ENCODE results near the gene CYB561. TPM values are rescaled to one million over a fixed set of nuclear protein-coding genes. Genes with fewer than 3 reads are reported as not detected.
"Not testable (repeated sequence)": the region's sequence is repeated elsewhere in the genome, so short reads cannot be mapped to it uniquely, and the experiment has no call there.

The CYB561 gene
- total RNA-seq, 1 experiment from 2014 or later, result not detected

DNA sequence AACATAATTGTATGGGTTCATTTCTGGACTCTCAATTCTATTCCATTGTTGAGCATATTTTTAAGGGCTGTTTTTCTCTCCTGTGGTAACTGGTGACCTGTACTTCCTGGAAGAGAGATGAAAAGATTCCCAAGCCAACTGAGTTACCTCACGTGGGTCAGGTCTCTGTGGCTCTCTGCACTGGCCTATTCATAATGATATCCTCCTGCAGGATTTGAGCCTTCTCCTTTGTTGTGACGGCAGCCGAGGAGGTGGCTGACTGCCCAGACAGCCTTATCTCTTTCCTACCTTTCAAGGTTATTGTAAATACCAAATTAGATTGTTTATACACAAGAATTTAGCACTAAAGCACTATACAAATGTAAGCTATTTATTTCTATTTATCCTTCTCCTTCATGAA lies 28.1 kb upstream of the CYB561 start:
- no peaks in the 10 kb centered on the region for H3K9me3 ChIP-seq (replicated peaks)
- DNase-seq, result no peak
- 0 out of 2 replicates have a peak, but pooled peaks cover 2% of the 10 kb centered on the region for H3K4me1 ChIP-seq
- H3K27ac ChIP-seq, result no peak overlapping the region
- no peak overlapping the region for H3K4me3 ChIP-seq
- H3K36me3 ChIP-seq, result no peaks in the 10 kb centered on the region
- H3K27me3 ChIP-seq, result no peaks in the 10 kb centered on the region

DNA sequence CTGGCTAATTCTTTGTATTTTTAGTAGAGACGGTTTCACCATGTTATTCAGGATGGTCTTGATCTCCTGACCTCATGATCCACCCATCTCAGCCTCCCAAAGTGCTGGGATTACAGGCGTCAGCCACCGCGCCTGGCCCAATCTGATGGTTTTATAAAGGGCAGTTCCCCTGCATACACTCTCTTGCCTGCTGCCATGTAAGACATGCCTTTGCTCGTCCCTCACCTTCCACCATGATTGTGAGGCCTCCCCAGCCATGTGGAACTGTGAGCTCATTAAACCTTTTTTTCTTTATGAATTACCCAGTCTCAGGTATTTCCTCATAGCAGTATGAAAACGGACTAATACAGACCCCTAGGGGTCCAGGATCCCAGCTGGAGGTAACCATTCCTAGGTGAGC lies 22.0 kb upstream of the CYB561 start:
- H3K36me3 ChIP-seq; H3K9me3 ChIP-seq (replicated peaks); H3K4me1 ChIP-seq; H3K27me3 ChIP-seq; H3K4me3 ChIP-seq; DNase-seq; H3K27ac ChIP-seq: not testable (repeated sequence)

DNA sequence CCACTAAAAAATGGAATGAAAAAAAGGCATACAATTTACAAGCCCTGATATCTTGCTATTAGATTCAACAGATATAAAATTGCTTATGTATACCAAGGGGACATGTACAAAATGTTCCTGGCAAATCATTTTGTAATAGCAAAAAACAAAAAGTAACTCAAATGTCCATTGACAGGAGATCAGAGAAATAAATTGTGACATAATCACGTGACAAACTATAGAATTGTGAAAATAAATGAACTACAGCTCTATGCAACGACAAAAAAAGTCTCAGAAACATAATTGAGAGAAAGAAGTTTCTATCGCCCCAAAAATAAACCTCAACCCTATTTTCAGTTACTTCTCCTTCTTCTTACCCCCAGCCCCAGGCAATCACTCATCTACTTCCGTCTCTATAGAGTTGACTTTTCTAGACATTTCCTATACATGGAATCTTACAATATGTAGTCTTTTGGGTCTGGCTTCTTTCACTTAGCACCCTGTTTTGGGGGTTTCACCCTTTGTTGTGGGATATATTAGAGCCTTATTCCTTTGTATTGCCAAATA lies 18.7 kb upstream of the CYB561 start:
- no peak for DNase-seq
- Histone ChIP-seq H3K36me3 (no peaks in the 10 kb centered on the region), H3K9me3 (replicated peaks) (no peaks in the 10 kb centered on the region), H3K27ac (no peak overlapping the region), H3K4me1 (no peaks in the 10 kb centered on the region), H3K27me3 (no peaks in the 10 kb centered on the region), H3K4me3 (no peak overlapping the region)

DNA sequence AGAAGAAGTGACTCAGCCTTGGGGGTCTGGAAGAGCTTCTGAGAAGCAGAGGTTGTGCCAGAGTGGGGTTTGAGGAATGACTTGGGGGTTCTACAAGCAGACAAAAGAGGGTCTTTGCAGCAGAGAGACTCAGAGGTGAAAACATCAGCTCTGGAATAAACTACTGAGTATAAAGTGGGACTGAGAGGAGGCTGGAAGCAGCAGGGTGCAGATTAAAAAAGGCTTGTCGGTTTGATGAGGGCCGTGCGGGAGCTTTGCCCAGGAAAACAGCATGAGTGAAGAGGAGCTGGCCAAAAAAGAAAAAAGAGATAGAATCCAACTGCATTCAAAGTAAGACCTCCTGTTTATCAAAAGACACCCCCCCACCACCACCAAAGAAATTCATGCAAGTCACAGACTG lies 17.7 kb upstream of the CYB561 start:
- no peak overlapping the region for H3K4me3 ChIP-seq
- no peaks in the 10 kb centered on the region for H3K27me3 ChIP-seq
- no peak for DNase-seq

DNA sequence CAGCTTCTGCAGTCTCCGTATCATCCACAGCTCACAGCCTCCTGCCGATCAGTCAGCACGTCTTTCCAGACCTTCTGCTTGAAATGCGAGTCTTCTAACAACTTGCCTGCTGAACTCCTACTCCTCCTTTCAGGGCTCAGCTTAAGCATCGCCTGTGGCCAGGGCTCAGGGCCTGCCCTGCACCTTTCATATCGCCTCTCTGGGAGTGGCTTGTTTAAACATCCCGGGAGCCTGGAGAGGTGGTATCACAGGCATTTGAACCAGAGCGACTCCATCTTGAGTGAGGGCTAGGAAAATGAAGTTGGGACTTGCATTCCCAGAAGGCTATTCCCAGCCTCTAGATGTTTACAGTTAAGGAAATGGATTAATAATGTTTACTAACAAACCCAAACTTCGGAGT lies 13.9 kb upstream of the CYB561 start:
- Histone ChIP-seq H3K4me1 (peaks cover 7% of the 10 kb centered on the region), H3K9me3 (replicated peaks) (no peaks in the 10 kb centered on the region), H3K27me3 (no peaks in the 10 kb centered on the region), H3K4me3 (no peak overlapping the region), H3K36me3 (no peaks in the 10 kb centered on the region), H3K27ac (no peak overlapping the region)
- no peak for DNase-seq

More for the DNA sequence above, 17.7 kb upstream of the CYB561 start:
- Histone ChIP-seq H3K36me3 (no peaks in the 10 kb centered on the region), H3K27ac (no peak overlapping the region), H3K9me3 (replicated peaks) (no peaks in the 10 kb centered on the region), H3K4me1 (no peaks in the 10 kb centered on the region; the same call in 1 of the 2 replicates)

DNA sequence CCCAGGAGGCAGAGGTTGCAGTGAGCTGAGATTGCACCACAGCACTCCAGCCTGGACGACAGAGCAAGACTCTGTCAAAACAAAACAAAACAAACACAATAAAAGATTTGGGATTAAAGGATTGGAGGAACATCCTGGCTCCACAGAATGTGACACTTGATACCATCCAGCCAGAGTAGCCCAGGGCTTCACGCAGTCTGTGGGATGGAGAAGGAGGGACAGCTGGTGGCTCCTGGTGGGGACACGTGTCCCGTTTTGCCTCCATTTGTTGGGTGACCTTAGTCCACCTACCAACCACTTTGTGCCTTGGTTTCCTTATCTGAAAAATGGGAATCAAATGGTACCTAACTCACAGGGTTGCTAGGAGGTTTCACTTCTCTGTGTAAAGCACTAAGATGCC lies 12.4 kb upstream of the CYB561 start:
- Histone ChIP-seq H3K4me1 (peaks cover 7% of the 10 kb centered on the region), H3K27ac (no peak overlapping the region), H3K36me3 (no peaks in the 10 kb centered on the region), H3K9me3 (replicated peaks) (no peaks in the 10 kb centered on the region), H3K4me3 (no peak overlapping the region), H3K27me3 (no peaks in the 10 kb centered on the region)
- DNase-seq, result peak; percentile 50 to 75

DNA sequence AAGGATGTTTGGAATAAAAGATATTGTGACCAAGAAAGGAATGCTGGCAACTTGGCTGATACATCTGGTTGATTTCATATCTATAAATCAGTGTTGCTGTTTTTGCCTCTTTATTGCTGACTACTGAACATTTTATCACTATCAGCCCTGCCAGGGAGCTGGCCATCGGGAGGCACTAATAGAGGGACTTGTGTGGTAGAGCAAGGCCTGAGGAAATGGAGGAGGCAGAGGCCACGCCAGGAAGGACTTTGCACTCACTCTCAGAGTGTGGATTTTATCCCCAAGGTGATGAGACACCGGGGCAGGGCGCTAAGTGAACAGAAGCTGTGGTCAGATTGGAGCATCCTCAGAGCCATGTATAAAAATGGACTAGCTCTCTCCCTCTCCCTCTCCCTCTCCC lies 9.3 kb upstream of the CYB561 start:
- no peaks in the 10 kb centered on the region for H3K36me3 ChIP-seq
- H3K9me3 ChIP-seq (replicated peaks), result no peaks in the 10 kb centered on the region
- H3K4me3 ChIP-seq, result no peak overlapping the region
- DNase-seq, result no peak
- peaks cover 7% of the 10 kb centered on the region for H3K4me1 ChIP-seq
- H3K27me3 ChIP-seq, result no peaks in the 10 kb centered on the region
- H3K27ac ChIP-seq, result no peak overlapping the region

DNA sequence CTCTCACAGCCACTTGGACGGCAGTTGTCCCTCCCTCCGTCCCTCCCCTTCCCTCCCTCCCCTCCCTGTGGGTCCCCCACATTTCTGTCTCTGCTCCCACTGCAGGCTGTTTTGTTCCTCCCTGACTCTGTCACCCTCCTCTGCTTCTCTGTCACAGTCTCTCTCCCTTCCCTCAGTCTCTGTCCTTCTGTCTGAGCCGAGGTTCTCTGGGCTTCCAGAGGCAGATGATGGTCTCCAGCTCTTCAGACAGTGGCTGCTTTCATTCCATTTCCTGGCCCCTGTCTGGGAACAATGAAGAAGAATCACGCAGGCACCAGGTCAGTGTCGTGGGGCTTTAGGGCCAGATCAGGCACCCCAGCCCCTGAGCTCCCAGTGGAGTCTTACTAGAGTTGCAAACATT lies 8.8 kb upstream of the CYB561 start:
- no peaks in the 10 kb centered on the region for H3K36me3 ChIP-seq
- H3K27ac ChIP-seq, result no peak overlapping the region
- DNase-seq, result no peak
- no peak overlapping the region for H3K4me3 ChIP-seq
- H3K27me3 ChIP-seq, result no peaks in the 10 kb centered on the region
- no peaks in the 10 kb centered on the region for H3K9me3 ChIP-seq (replicated peaks)
- peaks cover 7% of the 10 kb centered on the region for H3K4me1 ChIP-seq

DNA sequence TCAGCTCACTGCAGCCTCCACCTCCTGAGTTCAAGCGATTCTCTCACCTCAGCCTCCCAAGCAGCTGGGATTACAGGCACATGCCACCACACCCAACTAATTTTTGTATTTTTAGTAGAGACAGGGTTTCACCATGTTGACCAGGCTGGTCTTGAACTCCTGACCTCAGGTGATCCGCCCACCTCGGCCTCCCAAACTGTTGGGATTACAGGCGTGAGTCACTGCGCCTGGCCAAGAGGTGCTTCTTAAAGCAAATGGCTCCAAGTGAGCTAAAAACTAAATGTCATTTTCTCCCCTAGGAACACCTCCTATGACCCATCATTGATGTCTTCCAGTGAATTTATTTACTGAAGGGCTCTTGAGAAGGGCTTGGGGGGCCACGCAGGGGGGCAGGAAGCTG lies 8.3 kb upstream of the CYB561 start:
- H3K9me3 ChIP-seq (replicated peaks); H3K4me3 ChIP-seq; H3K36me3 ChIP-seq; DNase-seq; H3K27me3 ChIP-seq; H3K27ac ChIP-seq; H3K4me1 ChIP-seq: not testable (repeated sequence)

DNA sequence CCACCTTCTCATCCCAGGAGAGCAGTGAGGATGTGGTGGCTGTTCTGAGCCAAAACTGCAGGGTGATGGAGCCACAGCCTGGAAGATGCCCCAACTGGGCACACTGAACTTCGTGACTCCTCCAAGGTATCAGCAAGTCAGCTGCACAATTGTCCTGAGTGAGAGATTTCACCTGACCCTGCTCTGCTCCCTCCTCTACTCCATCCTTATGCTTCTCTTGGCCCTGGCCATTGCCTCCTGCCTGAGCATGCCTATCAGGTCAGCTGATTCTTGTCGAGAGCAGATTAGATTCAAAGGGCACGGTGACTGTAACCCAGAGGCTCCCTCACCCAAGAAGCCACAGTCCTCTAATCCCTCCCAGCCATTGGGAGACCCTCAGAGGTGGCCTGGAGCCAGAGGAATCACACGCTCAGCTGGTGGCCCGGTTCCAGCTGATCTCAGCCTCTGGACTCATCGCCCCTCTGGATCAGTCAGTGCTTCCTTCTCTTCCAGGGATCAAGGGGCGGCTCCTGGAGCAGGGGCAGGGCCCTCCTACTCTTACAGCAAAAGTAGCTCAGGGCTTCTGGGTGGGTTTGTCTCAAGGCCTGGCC lies 7.0 kb upstream of the CYB561 start:
- DNase-seq, result no peak
- Histone ChIP-seq H3K9me3 (replicated peaks) (no peaks in the 10 kb centered on the region), H3K4me1 (no peaks in the 10 kb centered on the region; the same call in 1 of the 2 replicates), H3K27ac (no peak overlapping the region), H3K36me3 (no peaks in the 10 kb centered on the region), H3K4me3 (no peak overlapping the region), H3K27me3 (no peaks in the 10 kb centered on the region)

DNA sequence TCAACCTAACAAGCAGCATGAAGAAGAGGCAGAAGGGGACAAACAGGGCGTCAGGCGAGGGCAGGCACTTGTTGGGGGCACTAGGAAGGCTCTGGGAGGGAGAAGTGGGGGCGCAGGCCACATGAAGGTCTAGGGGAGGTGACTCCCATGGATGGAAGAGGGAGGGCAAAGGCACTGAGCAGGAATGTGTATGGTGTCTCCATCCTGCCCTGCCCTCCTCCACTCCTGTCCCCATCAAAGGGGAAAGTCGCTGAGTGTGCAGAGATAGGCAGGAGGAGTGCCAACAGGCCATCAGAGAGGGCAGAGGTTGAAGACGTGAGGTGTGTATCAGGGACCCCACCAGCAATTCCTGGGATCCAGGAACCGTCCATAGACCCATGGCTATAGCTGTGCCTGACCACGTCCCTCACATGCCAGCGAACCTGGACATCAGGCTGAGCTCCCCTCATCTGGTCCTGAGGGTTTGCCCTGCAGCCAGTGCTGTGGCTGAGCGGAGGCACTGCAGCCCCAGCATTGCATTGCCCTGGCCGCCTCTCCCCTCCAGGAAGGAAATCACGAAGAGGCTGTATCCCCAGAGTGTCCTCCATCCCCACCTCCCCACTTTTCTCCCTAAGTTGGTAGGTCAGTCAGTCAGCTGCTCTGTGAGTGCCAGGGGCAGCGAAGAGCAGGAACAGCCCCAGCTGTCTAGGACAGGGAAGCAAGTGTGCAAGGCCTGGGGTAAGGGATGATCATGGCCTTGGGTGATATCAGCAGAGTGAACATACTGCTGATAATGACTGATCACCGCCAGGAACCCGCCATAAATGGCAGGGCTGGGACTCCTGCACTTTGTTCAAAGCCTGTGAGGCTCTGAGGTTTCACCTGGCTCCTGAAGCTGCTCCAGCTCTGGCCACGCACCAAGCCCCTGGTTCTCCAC lies 6.2 kb upstream of the CYB561 start:
- no peaks in the 10 kb centered on the region for H3K9me3 ChIP-seq (replicated peaks)
- DNase-seq, result no peak
- no peak overlapping the region for H3K27ac ChIP-seq
- H3K36me3 ChIP-seq, result no peaks in the 10 kb centered on the region
- H3K27me3 ChIP-seq, result no peaks in the 10 kb centered on the region
- no peak overlapping the region for H3K4me3 ChIP-seq
- no peaks in the 10 kb centered on the region for H3K4me1 ChIP-seq

DNA sequence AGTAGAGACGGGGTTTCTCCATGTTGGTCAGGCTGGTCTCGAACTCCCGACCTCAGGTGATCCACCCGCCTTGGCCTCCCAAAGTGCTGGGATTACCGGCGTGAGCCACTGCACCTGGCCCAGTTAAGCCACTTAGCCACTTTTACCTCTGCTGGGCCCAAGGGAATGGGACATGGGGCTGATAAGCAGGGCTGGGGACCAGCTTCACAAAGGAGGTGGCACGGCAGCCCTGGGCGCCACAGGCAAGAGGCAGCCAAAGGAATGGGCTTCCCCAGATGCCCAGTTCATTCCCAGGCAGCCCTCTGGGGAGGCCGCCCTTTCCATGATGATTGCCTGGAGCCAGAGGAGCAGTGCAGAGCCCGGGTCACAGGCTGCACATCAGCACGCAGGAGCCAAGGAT lies 5.0 kb upstream of the CYB561 start:
- Histone ChIP-seq H3K9me3 (replicated peaks) (no peaks in the 10 kb centered on the region), H3K4me3 (no peak overlapping the region), H3K4me1 (no peaks in the 10 kb centered on the region), H3K27me3 (no peaks in the 10 kb centered on the region), H3K36me3 (no peaks in the 10 kb centered on the region), H3K27ac (no peak overlapping the region)
- no peak for DNase-seq

DNA sequence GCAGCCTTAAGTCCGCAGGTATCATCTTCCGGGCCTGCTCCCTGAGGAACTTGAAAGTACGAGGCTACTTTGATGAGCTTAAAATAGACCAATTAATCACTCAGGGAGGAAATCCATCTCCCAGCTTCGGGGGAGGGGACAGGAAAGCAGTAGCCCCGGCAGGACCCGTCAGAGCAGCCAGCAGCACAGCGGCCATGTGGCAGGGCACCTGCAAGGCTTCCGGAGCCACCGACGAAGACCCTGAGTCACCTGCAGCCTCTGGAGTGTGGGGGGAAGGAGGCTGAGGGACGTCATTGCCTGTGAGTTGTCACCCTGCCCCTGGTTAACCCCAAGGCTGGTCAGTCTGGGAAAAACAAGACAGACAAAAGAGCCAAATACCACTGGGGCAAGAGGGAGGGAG lies 4.4 kb upstream of the CYB561 start:
- H3K27me3 ChIP-seq, result no peaks in the 10 kb centered on the region
- H3K9me3 ChIP-seq (replicated peaks), result no peaks in the 10 kb centered on the region
- no peaks in the 10 kb centered on the region for H3K36me3 ChIP-seq
- H3K27ac ChIP-seq, result no peak overlapping the region
- H3K4me3 ChIP-seq, result no peak overlapping the region
- H3K4me1 ChIP-seq, result no peaks in the 10 kb centered on the region
- no peak for DNase-seq

DNA sequence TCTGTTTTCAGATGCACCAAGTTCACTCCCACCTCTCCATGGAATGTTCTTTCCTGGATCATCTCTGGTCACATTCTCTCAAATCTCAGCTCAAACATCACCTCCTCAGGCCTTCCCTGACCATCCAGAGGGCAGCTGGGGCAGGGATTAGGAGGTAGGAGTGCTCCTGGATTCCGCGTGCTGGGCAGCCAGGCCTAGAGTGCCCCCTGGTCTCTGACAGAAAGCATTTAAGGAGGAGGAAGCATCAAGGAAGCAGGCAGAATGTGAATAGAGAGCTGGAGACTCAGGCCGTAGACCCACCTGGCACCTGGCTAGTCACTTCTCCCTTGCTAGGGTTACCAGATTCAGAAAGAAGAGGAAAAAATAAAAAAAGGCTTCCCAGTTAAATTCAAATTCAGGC lies 2.5 kb upstream of the CYB561 start:
- no peaks in the 10 kb centered on the region for H3K4me1 ChIP-seq
- H3K27me3 ChIP-seq, result no peaks in the 10 kb centered on the region
- no peak overlapping the region for H3K27ac ChIP-seq
- no peak overlapping the region for H3K4me3 ChIP-seq
- no peaks in the 10 kb centered on the region for H3K9me3 ChIP-seq (replicated peaks)
- no peaks in the 10 kb centered on the region for H3K36me3 ChIP-seq
- DNase-seq, result no peak

DNA sequence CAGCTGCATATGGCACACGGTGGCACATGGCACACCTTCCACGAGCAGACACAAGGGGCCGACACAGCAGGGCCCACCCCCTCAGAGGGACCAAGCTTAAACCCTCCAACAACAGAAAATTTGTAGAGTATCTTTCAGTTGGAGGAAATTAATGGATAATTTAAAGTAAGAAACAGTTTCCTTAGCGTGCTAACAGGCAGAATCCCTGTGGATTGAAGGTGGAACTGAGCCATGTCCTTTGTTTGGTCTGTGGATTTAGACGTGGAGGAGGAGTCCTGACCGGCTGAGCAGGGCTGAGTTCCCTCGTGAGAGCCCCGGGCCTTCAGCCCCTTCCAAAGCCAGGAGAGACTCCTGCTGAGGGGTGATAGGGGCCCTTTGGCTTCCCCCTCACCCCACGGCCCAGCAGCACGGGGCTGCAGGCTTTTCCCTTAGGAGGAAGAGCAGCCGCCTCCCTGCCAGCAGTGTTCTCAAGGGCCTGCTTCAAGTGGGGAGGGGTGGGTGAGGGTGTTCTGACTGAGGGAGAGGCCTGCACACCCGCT lies 1.4 kb upstream of the CYB561 start:
- Histone ChIP-seq H3K27me3 (no peaks in the 10 kb centered on the region), H3K4me1 (no peaks in the 10 kb centered on the region), H3K9me3 (replicated peaks) (no peaks in the 10 kb centered on the region), H3K4me3 (no peak overlapping the region), H3K36me3 (no peaks in the 10 kb centered on the region), H3K27ac (no peak overlapping the region)
- no peak for DNase-seq

Data from SJCRH30 (cell line).